HG02798 (cell line): Measurements from ENCODE around the gene CD300H.

Experiments
- ATAC-seq: cut with Tn5 transposase; IDR thresholded peaks from one replicate; pipeline ENCODE4 v1.9.1; 2021; ENCODE audit warnings: mild to moderate bottlenecking; ENCODE audit not compliant: unreplicated experiment, poor library complexity

Gene CD300H

GRCh38 chr17:74513987-74514631 is 53.2 kb downstream of the CD300H start:
- ATAC-seq, result no peak

- ATAC-seq, result peak; percentile 58
Measured at GRCh38 chr17:74512624-74513091, 54.7 kb downstream of the CD300H start.

GRCh38 chr17:74512036-74512435 is 55.3 kb downstream of the CD300H start:
- no peak for ATAC-seq
